Gastrocnemius medialis (tissue), 4 donors: ENCODE measurements around the gene PIAS1.

Experiments
- POLR2A ChIP-seq, 2 donors: fragments of 450-650 bp; IDR thresholded peaks; one replicate each; pipeline ENCODE4 v1.6.1; 2017; ENCODE audit warnings: antibody characterized with exemption in 2 of 2, mild to moderate bottlenecking in 2 of 2, moderate library complexity in 2 of 2
- TF ChIP-seq, protein P1 (sequence below), 5 experiments: fragments of 450-650 bp in 3 of 5; fragments of 200-600 bp in 2 of 5; sonication (generic) in 2 of 5; IDR thresholded peaks in 4 of 5; conservative IDR thresholded peaks in 1 of 5; 1 replicate in 4 of 5; 2 replicates in 1 of 5; pipeline ENCODE4 v1.5.1; 2016 to 2019; ENCODE audit warnings: antibody characterized with exemption in 5 of 5, mild to moderate bottlenecking in 3 of 5, moderate library complexity in 3 of 5

DNA sequence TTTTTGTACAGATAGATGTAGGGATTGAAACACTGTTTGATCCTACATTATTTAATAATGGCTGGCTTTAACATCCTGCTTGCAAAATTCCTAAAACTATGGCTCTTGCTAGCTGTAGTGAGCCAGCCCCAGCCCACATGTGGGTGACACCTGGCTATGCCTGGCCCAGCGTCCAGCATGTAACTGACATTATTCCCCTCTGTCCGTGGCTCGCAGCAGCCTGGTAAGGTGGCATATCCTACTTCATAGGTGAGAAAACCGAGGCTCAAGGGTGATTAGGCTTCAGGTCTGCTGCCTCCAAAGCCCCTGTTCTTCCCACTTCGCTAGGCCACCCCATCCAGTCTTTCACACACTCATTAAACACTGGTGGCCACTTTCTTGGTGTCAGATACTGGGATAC is 149.4 kb downstream of the PIAS1 start:
- TF ChIP-seq, protein P1, sequence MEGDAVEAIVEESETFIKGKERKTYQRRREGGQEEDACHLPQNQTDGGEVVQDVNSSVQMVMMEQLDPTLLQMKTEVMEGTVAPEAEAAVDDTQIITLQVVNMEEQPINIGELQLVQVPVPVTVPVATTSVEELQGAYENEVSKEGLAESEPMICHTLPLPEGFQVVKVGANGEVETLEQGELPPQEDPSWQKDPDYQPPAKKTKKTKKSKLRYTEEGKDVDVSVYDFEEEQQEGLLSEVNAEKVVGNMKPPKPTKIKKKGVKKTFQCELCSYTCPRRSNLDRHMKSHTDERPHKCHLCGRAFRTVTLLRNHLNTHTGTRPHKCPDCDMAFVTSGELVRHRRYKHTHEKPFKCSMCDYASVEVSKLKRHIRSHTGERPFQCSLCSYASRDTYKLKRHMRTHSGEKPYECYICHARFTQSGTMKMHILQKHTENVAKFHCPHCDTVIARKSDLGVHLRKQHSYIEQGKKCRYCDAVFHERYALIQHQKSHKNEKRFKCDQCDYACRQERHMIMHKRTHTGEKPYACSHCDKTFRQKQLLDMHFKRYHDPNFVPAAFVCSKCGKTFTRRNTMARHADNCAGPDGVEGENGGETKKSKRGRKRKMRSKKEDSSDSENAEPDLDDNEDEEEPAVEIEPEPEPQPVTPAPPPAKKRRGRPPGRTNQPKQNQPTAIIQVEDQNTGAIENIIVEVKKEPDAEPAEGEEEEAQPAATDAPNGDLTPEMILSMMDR (IDR thresholded peaks at IDR 0.05 in 4 of 5, conservative IDR thresholded peaks at IDR 0.05 in 1 of 5) = no peak
- TF ChIP-seq POLR2A (IDR thresholded peaks at IDR 0.05) = no peak
